SH-SY5Y (cell line): Measurements from ENCODE around the gene CDC42BPB.

Experiments used
- GATA2 ChIP-seq: IDR thresholded peaks from 2 replicates; pipeline ENCODE4 v1.6.1; 2011; ENCODE audit warnings: mild to moderate bottlenecking, low read depth, low read length
- GATA3 ChIP-seq: IDR thresholded peaks from 2 replicates; pipeline ENCODE4 v1.6.1; 2011; ENCODE audit warnings: low read depth, mild to moderate bottlenecking, low read length, moderate library complexity

CDC42BPB gene

GRCh38 chr14:102930138-102930752 lies 127.1 kb downstream of the CDC42BPB start:
- TF ChIP-seq GATA3, result no peak
- TF ChIP-seq GATA2, result no peak

- TF ChIP-seq GATA2 (no peak), GATA3 (no peak)
These were observed 127.9 kb downstream of the CDC42BPB start for GRCh38 chr14:102929241-102930137.

- TF ChIP-seq GATA3, result no peak
- TF ChIP-seq GATA2, result no peak
These were observed 128.7 kb downstream of the CDC42BPB start for GRCh38 chr14:102928412-102929240.

GRCh38 chr14:102927878-102928411 lies 129.4 kb downstream of the CDC42BPB start:
- TF ChIP-seq GATA3, result no peak

GRCh38 chr14:102927346-102927877 lies 129.9 kb downstream of the CDC42BPB start:
- TF ChIP-seq GATA3 (no peak), GATA2 (no peak)

GRCh38 chr14:102926104-102926503 lies 131.2 kb downstream of the CDC42BPB start:
- TF ChIP-seq GATA3, result no peak
- no peak for TF ChIP-seq GATA2

GRCh38 chr14:102925646-102926045 lies 131.7 kb downstream of the CDC42BPB start:
- TF ChIP-seq GATA3 (no peak), GATA2 (no peak)

GRCh38 chr14:102924632-102925588 lies 132.4 kb downstream of the CDC42BPB start:
- no peak for TF ChIP-seq GATA3
- TF ChIP-seq GATA2, result no peak

- TF ChIP-seq GATA3, result no peak
These were observed 133.3 kb downstream of the CDC42BPB start for GRCh38 chr14:102923925-102924486.

- TF ChIP-seq GATA2, result no peak
- no peak for TF ChIP-seq GATA3
These were observed 134.0 kb downstream of the CDC42BPB start for GRCh38 chr14:102923201-102923924.

- TF ChIP-seq GATA3, result no peak
- TF ChIP-seq GATA2, result no peak
These were observed 134.7 kb downstream of the CDC42BPB start, which contains the start of gene AMN for GRCh38 chr14:102922490-102923200. Gene AMN, plus strand, starts transcription at chr14:102922663. Its CDS starts 26 bp downstream, at chr14:102922689.
